GM12878 (cell line): ENCODE results near the gene HSP90AB1. TPM values are rescaled to one million over a fixed set of nuclear protein-coding genes. Genes with fewer than 3 reads are reported as not detected.

Source experiments
- ATAC-seq: fragments of 200-7000 bp; cut with Tn5 transposase; 3 replicates; pipeline ENCODE4 v1.9.1; 2020; ENCODE audit warnings: mild to moderate bottlenecking, moderate library complexity
- BruUV-seq: library from RNA; stranded (reverse); fragments of 400-500 nt; replicated peaks from 2 replicates; lab custom pipeline; 2021; lab: Mats Ljungman, UMichigan
- CTCF ChIA-PET: fragments of 300-600 bp; sonication (Branson Sonifier 250); formaldehyde crosslinking; extraction: SDS; loops from one replicate; lab custom pipeline; 2021; ENCODE audit warnings: inconsistent platforms; lab: Yijun Ruan, JAX
- POLR2A ChIA-PET: fragments of 350-600 bp; formaldehyde crosslinking; extraction: SDS; loops from one replicate; lab custom pipeline; 2021; ENCODE audit warnings: inconsistent platforms; lab: Charles Lee
- RAD21 ChIA-PET: fragments of 300-600 bp; sonication (Branson Sonifier 250); formaldehyde crosslinking; loops from one replicate; lab custom pipeline; 2023; ENCODE audit warnings: antibody characterized with exemption; ENCODE audit not compliant: unreplicated experiment; lab: Charles Lee
- SMC1A ChIA-PET: fragments of 300-600 bp; sonication (Branson Sonifier 250); formaldehyde crosslinking; loops from one replicate; lab custom pipeline; 2023; ENCODE audit not compliant: unreplicated experiment, uncharacterized antibody; lab: Charles Lee
- DNase-seq: peaks from one replicate; pipeline ENCODE4 v3.0.0-alpha.2; 2011; ENCODE audit warnings: low read depth, low spot score
- FAIRE-seq: peaks from 3 replicates; lab custom pipeline; 2011; peaks lifted over from hg19 to GRCh38; lab: Jason Lieb, UNC
- H2AFZ ChIP-seq: 2 replicates; pipeline ENCODE4 v1.6.0; 2011; ENCODE audit warnings: low read depth, low read length, control low read depth; ENCODE audit not compliant: control insufficient read depth
- H3K27ac ChIP-seq: 2 replicates; pipeline ENCODE4 v1.5.1; 2011; ENCODE audit warnings: control low read depth; ENCODE audit not compliant: control insufficient read depth, insufficient read depth
- H3K27me3 ChIP-seq, 2 experiments: replicated peaks in 1 of 2; 2 replicates each; pipeline versions ENCODE4 v1.6.0 to v1.6.1; 2011; ENCODE audit warnings: low read length in 1 of 2; ENCODE audit not compliant: control insufficient read depth in 2 of 2, insufficient read depth in 2 of 2
- H3K36me3 ChIP-seq, 2 experiments: 2 replicates each; pipeline ENCODE4 v1.5.1; 2011; ENCODE audit warnings: low read length in 1 of 2; ENCODE audit not compliant: control insufficient read depth in 2 of 2, insufficient read depth in 2 of 2
- H3K4me1 ChIP-seq: 2 replicates; pipeline ENCODE4 v1.6.1; 2011; ENCODE audit warnings: mild to moderate bottlenecking, low read length, moderate library complexity, mixed read lengths; ENCODE audit not compliant: control insufficient read depth, insufficient read depth
- H3K4me2 ChIP-seq: 2 replicates; pipeline ENCODE4 v1.6.0; 2011; ENCODE audit warnings: control low read depth; ENCODE audit not compliant: control insufficient read depth, insufficient read depth
- H3K4me3 ChIP-seq: fragments of 200-600 bp; sonication (generic); 2 replicates; pipeline ENCODE4 v1.5.1; 2016
- H3K79me2 ChIP-seq: 2 replicates; pipeline ENCODE4 v1.6.0; 2011; ENCODE audit warnings: low read length; ENCODE audit not compliant: control insufficient read depth, insufficient read depth
- H3K9ac ChIP-seq: 2 replicates; pipeline ENCODE4 v1.8.0; 2011; ENCODE audit warnings: low read length, control low read depth, mixed read lengths; ENCODE audit not compliant: control insufficient read depth, insufficient read depth
- H3K9me3 ChIP-seq: replicated peaks from 3 replicates; pipeline ENCODE4 v1.5.1; 2011; ENCODE audit warnings: mild to moderate bottlenecking, low read length; ENCODE audit not compliant: control insufficient read depth, insufficient read depth
- H4K20me1 ChIP-seq: 2 replicates; pipeline ENCODE4 v1.6.0; 2011; ENCODE audit not compliant: control insufficient read depth, insufficient read depth
- BHLHE40 ChIP-seq, 2 experiments: fragments of 450-650 bp in 1 of 2; IDR thresholded peaks; 2 replicates each; pipeline ENCODE4 v1.6.1; 2011 to 2017; ENCODE audit warnings: low read depth in 2 of 2, borderline replicate concordance in 1 of 2, improper control_type of control experiment in 1 of 2, low read length in 1 of 2, mild to moderate bottlenecking in 1 of 2
- CBFB ChIP-seq: IDR thresholded peaks from 2 replicates; pipeline ENCODE4 v1.6.1; 2016; ENCODE audit warnings: antibody characterized with exemption, low read depth
- CHD2 ChIP-seq: IDR thresholded peaks from 2 replicates; pipeline ENCODE4 v1.6.1; 2011; ENCODE audit warnings: low read depth, low read length, improper control_type of control experiment, borderline replicate concordance
- E4F1 ChIP-seq: fragments of 450-650 bp; IDR thresholded peaks from 2 replicates; pipeline ENCODE4 v1.6.1; 2018; ENCODE audit warnings: borderline replicate concordance, mild to moderate bottlenecking; ENCODE audit not compliant: partially characterized antibody
- ESRRA ChIP-seq: IDR thresholded peaks from 2 replicates; pipeline ENCODE4 v1.6.1; 2012; ENCODE audit warnings: mild to moderate bottlenecking, low read length, improper control_type of control experiment
- IKZF2 ChIP-seq, 2 experiments: fragments of 450-650 bp; IDR thresholded peaks; 2 replicates each; pipeline ENCODE4 v1.6.1; 2017; ENCODE audit warnings: mild to moderate bottlenecking in 2 of 2, moderate library complexity in 2 of 2
- KAT2A ChIP-seq: conservative IDR thresholded peaks from 2 replicates; pipeline ENCODE4 v1.6.1; 2011; ENCODE audit warnings: low read depth, low read length; ENCODE audit not compliant: control insufficient read depth
- MYB ChIP-seq: fragments of 150-350 bp; IDR thresholded peaks from 2 replicates; pipeline ENCODE4 v1.6.1; 2014; ENCODE audit warnings: mild to moderate bottlenecking, low read depth, low read length, borderline replicate concordance
- RELA ChIP-seq: fragments of 450-650 bp; IDR thresholded peaks from 2 replicates; pipeline ENCODE4 v1.8.0; 2014; ENCODE audit warnings: borderline replicate concordance; ENCODE audit not compliant: partially characterized antibody
- SMAD5 ChIP-seq: IDR thresholded peaks from 2 replicates; pipeline ENCODE4 v1.6.1; 2016; ENCODE audit warnings: antibody characterized with exemption, low read depth
- SRF ChIP-seq, 2 experiments: IDR thresholded peaks; 2 replicates each; pipeline ENCODE4 v1.6.1; 2011; ENCODE audit warnings: low read depth in 2 of 2, low read length in 2 of 2, mild to moderate bottlenecking in 1 of 2, moderate library complexity in 1 of 2
- SUPT20H ChIP-seq: IDR thresholded peaks from 2 replicates; pipeline ENCODE4 v1.6.1; 2011; ENCODE audit warnings: low read depth, mild to moderate bottlenecking, low read length, moderate library complexity, borderline replicate concordance; ENCODE audit not compliant: control insufficient read depth
- ZBED1 ChIP-seq: IDR thresholded peaks from 2 replicates; pipeline ENCODE4 v1.6.1; 2016; ENCODE audit warnings: borderline replicate concordance
- ZNF592 ChIP-seq: fragments of 450-650 bp; IDR thresholded peaks from 2 replicates; pipeline ENCODE4 v1.6.1; 2017; ENCODE audit warnings: mild to moderate bottlenecking, moderate library complexity
- ZNF622 ChIP-seq: fragments of 450-650 bp; IDR thresholded peaks from 2 replicates; pipeline ENCODE4 v1.6.1; 2017; ENCODE audit warnings: mild to moderate bottlenecking, inconsistent platforms
- WGBS: methylation state at CpG from one replicate; pipeline ENCODE4 v1.1.6; 2016; ENCODE audit warnings: low lambda C conversion rate; ENCODE audit not compliant: insufficient replicate concordance, insufficient coverage; ENCODE audit errors: missing lambda C conversion rate; 5-methylcytosine and 5-hydroxymethylcytosine counted together
- in situ Hi-C: fragments of 300-500 bp; cut with MboI; formaldehyde crosslinking; loops from 9 replicates; pipeline ENCODE4 v1.14.3; 2018; ENCODE audit warnings: mixed read lengths
- intact Hi-C: fragments of 100-400 bp; cut with micrococcal nuclease; formaldehyde crosslinking; loops from one replicate; pipeline ENCODE4 v1.14.2; 2022; ENCODE audit not compliant: unreplicated experiment
- polyA plus RNA-seq, 11 experiments: library from polyadenylated mRNA; depleted of rRNA in 4 of 11; unstranded in 6 of 11; stranded (reverse) in 5 of 11; fragments of >200 nt; fragmentation: Nextera tagmentation in 4 of 11; fragmentation: Illumina TruSeq in 1 of 11; extraction: Ambion mirVana in 4 of 11; extraction: Trizol in 1 of 11; gene quantifications; 1 replicate in 1 of 11; 2 replicates in 10 of 11; pipeline versions ENCODE4 v1.2.1 to v1.2.3, GENCODE V29; 2011 to 2016; ENCODE audit warnings: inconsistent platforms in 2 of 11, missing spikeins in 2 of 11, low read depth in 1 of 11
- total RNA-seq, 4 experiments: library from RNA; depleted of rRNA in 3 of 4; stranded (reverse); fragments of >200 nt in 3 of 4; fragmentation: Illumina TruSeq in 1 of 4; extraction: Trizol in 1 of 4; gene quantifications; 2 replicates each; pipeline versions ENCODE4 v1.2.1 to v1.2.3, GENCODE V29; 2013 to 2021
- TF ChIP-seq, protein P1 (sequence below): fragments of 450-650 bp; IDR thresholded peaks from 2 replicates; pipeline ENCODE4 v1.6.1; 2016; ENCODE audit warnings: mild to moderate bottlenecking

Gene HSP90AB1
- total and polyA plus RNA-seq, 10 of the 15 experiments (the other 5 are each of a cell fraction or from before 2014, with no cell fraction given): 988 to 1,682 (median 1,146) TPM

GRCh38 chr6:44268095-44268628 lies 21.3 kb downstream of the HSP90AB1 start:
- no TSS peak for BruUV-seq
- H3K4me3 ChIP-seq: no peak overlapping the region
- no peak overlapping the region for H2AFZ ChIP-seq
- H3K79me2 ChIP-seq: peaks cover 24% of the 10 kb centered on the region
- POLR2A ChIA-PET: interaction anchor here (0.9 to 1.4 kb wide), 3 partner anchors 26 to 69 kb away, joined by 3 read pairs; no protein-coding TSS in a partner anchor
- H4K20me1 ChIP-seq: no peaks in the 10 kb centered on the region
- peaks cover 22% of the 10 kb centered on the region for H3K4me1 ChIP-seq
- H3K9me3 ChIP-seq: no peaks in the 10 kb centered on the region
- no peak overlapping the region for H3K9ac ChIP-seq
- no peak overlapping the region for H3K4me2 ChIP-seq
- DNase-seq (no peak), ATAC-seq (no peak), FAIRE-seq (peak; percentile 71)
- no peaks in the 10 kb centered on the region for H3K36me3 ChIP-seq
- SMC1A ChIA-PET: interaction anchor here (0.7 to 4.6 kb wide), 15 partner anchors 9 to 190 kb away, joined by 3 to 79 read pairs (median 5); partner anchors contain the start of genes AARS2, CDC5L and MYMX
- in situ Hi-C loops: loop anchor here (5.0 kb wide), 1 partner anchor 69 kb away; no protein-coding TSS in a partner anchor
- peaks cover 4 to 12% of the 10 kb centered on the region in 2 experiments; a peak in 3 of 4 replicates for H3K27me3 ChIP-seq
- RAD21 ChIA-PET: interaction anchor here (0.7 to 4.2 kb wide), 20 partner anchors 9 to 187 kb away, joined by 3 to 36 read pairs (median 5); partner anchors contain the start of genes AARS2, CDC5L and HSP90AB1
- WGBS: 0% methylated on average over 4 of the region's 5 CpGs
- no peak overlapping the region for H3K27ac ChIP-seq
- intact Hi-C loops: loop anchor here (1.0 to 2.0 kb wide), 3 partner anchors 37 to 189 kb away; no protein-coding TSS in a partner anchor
- CTCF ChIA-PET: interaction anchor here (0.7 to 6.3 kb wide), 40 partner anchors 8 to 639 kb away, joined by 3 to 163 read pairs (median 5); partner anchors contain the start of genes AARS2, CDC5L, GTPBP2 and SLC35B2
- TF ChIP-seq, protein P1, sequence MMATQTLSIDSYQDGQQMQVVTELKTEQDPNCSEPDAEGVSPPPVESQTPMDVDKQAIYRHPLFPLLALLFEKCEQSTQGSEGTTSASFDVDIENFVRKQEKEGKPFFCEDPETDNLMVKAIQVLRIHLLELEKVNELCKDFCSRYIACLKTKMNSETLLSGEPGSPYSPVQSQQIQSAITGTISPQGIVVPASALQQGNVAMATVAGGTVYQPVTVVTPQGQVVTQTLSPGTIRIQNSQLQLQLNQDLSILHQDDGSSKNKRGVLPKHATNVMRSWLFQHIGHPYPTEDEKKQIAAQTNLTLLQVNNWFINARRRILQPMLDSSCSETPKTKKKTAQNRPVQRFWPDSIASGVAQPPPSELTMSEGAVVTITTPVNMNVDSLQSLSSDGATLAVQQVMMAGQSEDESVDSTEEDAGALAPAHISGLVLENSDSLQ: no peak
- TF ChIP-seq ESRRA (no peak), CBFB (no peak), BHLHE40 (IDR thresholded peaks at IDR 0.05; ENCODE audit: borderline replicate concordance in 1 of 2, low read depth in 2 of 2, low read length in 1 of 2) (no peak), MYB (no peak), SRF (IDR thresholded peaks at IDR 0.05; ENCODE audit: low read depth in 2 of 2, low read length in 2 of 2) (no peak), SUPT20H (no peak), ZNF592 (no peak), IKZF2 (IDR thresholded peaks at IDR 0.05) (peak; percentile 17 to 24; a peak in 1 of 4 replicates), CHD2 (no peak), SMAD5 (no peak), ZNF622 (no peak), KAT2A (no peak), ZBED1 (no peak), E4F1 (no peak), RELA (no peak)
